CD4-positive, alpha-beta T cell treated with Interleukin-12 subunit alpha and Interleukin-12 subunit beta, for 1 hour (primary cell): ENCODE data around the gene THRB.

Source experiments
- DNase-seq: peaks from one replicate; pipeline ENCODE4 v3.0.0-alpha.2; 2020

THRB gene

DNA sequence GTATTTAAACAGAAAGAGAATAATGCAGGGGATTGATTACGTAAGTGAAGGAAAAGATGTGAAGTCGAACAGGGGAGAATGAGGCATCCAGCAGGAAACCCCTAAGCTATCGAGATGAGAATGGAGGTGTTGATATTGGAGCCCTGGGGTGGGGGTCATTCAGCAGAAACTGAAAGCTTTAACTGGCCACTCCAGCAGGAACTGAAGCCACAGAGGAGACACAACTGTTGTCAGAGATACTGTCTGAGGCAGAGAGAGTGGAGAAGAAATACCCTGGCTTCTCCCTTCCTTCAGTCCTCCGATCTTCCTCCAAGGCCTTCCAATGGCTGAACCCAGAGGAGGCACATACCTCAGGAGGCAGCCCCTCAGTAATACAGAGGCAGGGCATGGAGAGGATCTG is 152.4 kb downstream of the THRB start:
- DNase-seq, result no peak

DNA sequence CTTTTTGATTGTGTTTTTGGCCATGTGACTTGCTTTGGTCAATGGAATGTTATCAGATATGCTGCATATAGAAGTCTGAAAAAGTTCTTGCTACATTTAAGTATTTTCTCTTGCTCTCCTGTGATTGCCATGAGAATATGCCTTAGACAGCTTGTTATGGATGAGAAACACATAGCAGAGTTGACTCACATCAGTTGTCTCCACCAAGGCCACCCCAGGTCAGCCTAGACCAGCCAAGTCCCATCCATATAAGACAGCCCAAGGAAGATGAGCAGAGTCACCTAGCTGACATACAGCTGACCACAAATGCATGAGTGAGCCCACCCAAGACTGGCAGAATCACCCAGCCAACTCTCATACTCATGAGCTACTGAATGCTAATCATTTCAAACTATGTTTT is 153.0 kb downstream of the THRB start:
- no peak for DNase-seq

DNA sequence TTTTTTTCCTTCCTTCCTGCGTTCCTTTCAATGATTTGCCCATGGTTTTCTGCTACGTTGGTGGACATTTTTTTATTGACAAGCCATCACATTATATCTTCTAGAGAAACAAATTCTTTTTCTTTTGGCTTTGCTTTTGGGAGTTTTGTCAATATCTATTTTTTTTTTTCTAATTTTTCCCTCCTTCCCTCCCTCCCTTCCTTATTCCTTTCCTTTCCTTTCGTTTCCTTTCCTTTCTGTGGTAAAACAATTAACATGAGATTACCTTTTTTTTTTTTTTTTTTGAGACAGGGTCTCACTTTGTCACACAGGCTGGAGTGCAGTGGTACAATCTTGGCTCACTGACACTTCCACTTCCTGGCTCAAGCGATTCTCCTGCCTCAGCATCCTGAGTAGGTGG is 153.7 kb downstream of the THRB start:
- no peak for DNase-seq

DNA sequence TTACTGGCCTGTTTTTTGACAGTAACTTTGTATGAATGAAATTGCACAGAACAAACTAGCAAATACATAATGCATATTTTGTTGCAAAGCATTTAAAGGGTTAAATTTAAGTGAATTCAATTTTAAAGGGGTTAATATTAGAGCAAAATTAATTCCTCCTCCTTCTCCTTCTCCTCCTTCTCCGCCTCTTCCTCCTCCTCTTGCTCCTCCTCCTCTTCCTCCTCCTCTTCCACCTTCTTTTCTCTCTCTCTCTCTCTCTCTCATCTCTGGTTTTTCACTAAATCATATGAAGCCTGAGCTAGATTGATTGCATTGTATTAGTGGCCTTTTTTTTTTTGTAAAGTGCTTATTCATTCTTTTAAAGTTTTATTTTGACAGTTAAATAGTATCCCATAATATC is 154.5 kb downstream of the THRB start:
- no peak for DNase-seq

DNA sequence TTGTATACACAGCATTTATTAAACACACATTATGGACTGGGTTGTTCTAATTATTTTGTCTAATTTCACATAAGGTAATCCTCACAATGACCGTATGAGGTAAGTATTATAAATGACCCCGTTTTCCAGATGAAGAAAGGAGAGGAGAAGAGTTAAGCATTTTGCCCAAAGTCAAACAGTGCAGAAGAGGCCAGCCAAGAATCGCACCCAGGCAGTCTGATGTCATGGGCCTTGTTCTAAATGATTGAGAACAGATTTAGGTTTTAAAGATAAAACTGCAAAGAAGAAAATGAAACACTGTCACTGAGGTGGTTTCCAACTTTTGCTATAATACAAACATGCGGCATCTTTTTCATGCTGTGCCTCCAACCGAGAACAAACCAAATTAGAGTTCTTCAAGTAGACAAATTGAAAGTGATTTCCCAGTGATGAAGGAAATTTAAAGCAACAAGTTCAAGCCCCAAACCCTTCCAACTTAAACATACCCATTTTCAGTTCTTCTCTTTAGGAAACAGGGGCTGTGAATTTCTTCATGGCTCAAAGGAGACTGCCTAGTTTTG is 155.3 kb downstream of the THRB start:
- no peak for DNase-seq

DNA sequence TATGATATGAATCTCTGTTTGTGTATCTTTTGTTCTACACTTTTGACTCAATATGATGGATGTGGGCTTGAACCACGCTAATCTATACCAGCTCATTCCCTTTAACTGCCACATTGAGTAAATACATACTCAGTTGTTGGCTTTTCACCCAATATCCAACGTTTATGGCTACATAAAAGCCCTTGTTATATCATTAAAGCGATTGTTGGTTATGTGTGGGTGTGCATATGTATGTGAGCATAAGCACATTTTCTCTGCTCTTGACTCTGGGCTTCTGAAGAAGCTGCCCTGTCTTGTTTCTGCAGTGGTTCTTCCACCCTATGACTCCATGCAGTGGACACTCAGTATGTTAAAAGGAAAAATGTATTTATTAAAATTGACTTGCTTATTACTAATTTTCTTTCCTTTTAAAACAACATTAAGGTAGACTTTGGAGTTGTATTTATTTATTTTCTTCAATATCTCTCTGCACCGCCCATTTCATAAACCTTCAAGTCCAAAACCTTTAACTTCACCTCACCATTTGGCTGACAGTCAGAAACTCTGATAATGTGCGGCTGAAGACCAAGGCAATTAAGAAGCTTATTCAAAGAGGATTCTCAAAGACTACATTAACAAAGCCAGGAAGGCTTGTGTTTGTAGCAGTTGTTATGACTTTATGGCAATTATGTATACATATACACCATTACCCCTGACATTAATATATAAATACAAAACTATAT is 156.1 kb downstream of the THRB start:
- no peak for DNase-seq

DNA sequence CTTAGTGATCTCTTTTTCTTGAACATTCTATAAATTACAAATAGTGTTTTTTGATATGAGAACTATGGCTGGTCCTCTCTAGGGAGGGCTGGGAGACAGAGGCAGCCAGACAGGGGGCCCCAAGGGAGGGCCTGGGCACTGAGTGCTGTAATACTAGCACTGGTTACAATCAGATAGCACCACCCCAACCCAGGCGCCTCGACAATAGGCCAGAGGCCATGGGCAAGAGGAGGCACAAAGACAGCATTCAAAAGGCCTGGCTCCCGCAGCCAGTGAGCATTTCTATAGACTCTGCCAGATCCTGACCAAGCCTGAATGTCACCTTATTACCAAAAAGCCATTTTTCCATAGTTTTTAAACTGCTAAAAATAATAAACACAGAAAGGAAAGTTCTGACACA is 158.5 kb downstream of the THRB start:
- no peak for DNase-seq

DNA sequence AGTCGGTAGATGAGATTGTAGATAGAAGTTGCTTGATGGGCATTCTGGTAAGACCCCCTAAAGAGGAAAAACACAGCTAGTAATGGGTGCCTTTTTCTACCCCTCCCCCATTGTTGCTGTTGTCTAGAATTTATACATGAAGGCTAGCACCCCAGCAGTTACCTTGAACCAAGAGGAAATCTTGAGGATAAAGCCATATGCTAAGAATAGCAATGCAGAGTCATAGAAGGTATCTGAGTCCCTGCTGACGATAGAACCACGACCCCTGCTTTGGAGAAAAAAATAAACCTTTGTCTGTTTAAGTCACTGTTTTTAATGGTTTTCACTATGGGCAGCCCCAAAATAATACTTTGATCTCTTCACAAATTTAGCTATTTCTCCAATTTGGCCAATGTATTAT is 162.6 kb downstream of the THRB start:
- DNase-seq, result no peak

DNA sequence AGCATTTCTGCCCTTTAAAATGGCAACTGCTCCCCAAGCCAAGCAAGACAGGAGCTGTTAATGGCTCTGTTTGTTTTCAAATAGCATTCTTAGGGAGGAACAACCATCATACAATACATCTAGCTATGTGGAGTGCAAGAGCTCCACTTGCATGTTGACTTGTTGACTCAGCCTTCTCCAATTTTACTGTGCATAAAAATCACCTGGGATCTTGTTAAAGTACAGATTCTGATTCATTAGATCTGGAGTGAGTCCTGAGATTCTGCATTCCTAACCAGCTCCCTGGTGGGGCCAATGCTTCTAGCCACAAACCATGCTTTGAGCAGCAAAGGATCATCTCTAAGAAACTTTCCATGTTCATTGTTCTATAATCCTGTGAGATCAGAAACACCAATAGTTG is 171.4 kb downstream of the THRB start:
- DNase-seq, result no peak

DNA sequence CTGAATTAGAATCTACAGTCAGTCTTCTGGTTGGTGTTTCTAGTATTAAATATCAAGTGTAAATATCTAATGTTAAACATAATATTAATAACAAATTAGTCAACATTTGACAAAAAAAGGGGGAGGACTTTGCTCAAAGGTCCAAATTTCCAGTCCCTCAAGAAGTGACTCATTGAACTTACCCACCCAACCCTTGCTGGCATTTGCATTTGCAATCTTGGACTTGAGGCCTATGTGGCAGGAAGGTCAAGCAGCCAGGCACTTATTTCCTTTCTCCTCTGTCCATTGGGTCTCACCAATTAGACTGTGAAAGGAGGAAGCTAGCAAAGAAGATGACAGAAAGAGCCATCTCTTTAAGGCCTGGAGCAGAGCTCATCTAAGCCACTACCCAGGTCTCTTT is 174.0 kb downstream of the THRB start:
- no peak for DNase-seq

DNA sequence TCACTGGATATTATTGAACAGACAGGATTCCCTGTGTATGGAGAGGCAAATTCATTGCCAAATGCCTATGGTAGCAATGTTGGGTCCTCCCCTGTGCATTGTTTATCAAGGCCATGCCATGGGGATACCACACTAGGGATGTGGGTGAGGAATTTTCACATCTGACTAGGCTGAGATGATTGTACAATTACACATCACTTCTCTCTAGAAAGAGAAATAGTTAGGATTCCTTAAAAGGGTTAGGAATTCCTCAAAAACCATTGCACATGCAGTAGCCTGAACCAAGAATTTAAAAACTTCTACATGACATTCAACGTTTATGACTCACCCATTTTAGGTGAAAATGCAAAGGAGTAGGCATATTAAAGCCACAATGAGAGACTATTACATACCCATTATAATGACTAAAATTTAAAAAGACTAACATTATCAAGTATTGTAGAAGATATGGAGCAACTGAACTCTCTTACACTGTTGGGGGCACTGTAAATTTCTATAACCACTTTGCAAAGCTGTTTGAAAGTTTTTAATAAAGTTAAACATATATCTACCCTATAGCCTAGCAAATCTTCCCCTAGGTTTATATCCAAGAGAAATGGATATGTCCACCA is 175.9 kb downstream of the THRB start:
- no peak for DNase-seq

DNA sequence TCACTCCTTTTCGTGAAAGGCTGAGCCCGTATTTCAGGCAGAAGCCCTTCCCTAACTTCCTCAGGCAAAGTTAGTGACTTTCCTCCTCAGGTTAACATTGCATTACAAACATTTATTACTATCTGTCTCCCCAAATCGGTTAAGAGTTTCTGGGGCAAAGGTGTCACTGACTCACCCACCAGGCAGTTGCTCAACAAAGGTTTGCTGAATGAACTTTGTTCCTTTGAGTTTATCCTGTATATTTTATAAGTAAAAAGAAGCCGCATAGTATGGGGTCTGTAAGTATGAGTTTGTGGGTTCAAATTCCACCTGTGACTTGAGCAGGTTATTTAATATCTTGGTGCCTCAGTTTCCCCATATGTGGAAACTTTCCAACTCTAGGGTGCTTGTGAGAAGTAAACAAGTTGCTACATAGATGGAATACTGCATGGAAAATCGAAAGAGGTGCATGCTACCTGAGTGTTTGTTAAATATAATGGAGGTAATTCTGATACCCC is 177.7 kb downstream of the THRB start:
- DNase-seq, result no peak

DNA sequence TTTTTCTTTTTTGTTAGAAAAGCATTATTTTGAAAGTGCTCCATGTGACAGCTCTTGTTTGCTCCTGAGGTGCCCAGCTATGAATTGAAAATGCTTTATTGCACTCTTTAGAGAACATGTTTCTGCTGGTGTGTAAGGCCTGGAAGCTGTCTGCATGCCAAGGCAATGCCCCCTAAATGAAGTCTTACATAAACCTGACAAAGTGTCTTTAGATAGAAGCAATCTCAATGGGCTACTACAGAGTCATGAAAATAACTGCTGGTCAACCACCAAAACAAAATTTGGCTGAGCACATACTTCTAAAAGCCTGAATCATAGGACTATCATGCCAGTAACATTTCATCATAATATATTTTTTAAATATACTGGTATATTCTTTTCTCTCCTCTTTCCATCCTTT is 178.7 kb downstream of the THRB start:
- no peak for DNase-seq

DNA sequence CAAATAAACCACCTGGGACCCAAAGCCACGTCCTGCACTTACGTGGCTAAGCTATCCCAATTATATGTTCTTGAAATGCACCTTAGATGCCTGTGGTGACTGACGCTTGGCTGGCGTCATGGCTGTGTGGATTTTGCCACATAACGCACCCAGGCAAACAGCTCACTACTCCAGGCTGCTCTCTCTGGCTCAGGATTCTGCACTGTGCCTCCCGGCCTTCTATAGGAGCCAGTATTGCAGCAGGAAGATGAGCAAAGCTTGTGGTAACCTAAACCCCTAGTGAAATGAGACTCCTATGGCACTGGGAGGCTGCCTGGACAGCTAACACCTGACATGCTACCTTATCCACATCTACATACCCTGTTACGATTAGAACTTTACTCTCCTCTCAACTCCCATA is 179.3 kb downstream of the THRB start:
- DNase-seq, result no peak

DNA sequence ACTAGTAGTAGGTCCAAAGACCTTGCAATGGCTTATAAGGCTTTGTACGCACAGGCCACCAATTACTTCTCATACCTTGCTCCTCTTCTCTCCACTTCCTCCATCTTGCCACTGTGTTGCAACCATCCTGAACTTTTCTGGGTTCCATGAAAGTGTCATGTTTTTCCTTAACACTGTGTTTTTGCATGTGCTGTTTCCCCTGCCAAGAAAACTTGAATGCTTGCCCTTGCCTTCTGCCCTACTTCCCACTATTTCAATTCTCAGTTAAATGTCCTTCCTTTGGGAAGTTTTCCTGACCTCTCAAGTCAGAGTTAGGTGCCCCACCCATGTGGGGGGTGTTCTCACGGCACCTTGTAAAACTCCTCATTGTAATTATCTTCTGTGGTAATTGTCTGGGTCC is 182.8 kb downstream of the THRB start:
- DNase-seq, result no peak

DNA sequence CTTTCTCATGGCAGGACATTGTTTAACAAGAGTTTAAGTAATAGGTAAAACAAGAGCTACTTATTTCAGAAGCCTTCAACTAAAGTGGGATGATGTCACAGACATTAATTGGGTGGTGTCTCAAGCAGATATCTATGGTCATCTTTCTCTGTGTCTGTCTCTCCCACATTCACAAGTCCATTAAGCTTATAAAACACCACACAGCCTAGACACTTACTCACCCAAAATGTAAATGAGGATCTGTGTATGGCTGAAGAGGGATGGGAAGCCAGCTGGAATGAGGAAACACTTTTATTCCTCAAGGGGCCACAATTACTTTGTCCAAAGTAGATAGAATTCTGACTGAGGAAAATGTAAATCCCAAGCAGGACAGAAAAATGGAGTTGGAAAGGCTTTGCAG is 183.8 kb downstream of the THRB start:
- DNase-seq, result no peak

DNA sequence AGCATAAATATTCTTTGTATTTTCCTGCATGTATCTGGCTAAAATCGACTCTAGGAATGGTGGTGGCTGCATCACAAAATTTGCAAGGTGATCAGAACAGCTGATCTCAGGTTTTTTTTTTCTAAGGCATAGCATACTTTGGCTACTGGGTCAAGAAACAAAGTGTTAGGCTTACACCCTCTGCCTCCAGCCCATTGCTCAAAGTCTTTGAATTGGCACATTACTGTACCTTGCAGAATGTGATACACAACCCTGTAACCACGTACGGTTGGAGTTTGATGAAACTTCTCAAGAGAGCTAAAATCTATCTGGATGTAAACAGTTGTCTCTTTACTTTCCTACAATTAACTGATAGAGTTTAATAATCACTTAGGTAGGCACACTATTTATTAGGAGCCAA is 188.1 kb downstream of the THRB start:
- no peak for DNase-seq

DNA sequence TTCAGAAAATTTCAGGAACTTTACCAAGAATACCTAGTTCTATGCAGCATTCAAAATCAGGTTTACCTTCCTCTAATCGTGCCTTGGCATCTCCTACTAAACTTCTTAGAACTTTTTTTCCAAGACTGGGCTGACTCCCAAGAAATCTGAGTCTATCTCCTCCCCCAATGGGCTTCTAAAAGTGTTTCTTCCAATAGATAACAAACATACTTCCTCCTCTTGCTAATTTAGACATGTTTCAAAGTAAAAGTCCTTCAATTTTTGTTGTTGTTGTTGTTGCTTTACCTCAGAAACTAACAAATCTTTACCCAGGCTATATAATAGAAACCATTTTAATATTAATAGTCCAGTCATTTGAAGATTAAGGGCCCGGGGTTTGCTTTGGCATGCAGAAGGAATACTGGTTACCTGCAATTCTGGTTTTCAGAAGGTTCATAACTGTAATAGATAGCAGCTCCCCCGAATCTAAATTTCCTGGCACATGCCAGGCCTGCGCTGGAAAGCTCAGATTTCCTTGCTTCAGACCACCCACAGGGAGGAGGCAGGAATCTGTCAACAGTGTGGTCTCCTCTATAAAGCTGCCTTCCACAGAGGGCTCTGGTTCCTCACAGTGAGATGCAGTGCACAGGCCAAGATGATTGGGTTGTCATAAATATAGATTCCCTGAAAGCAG is 188.7 kb downstream of the THRB start:
- no peak for DNase-seq

DNA sequence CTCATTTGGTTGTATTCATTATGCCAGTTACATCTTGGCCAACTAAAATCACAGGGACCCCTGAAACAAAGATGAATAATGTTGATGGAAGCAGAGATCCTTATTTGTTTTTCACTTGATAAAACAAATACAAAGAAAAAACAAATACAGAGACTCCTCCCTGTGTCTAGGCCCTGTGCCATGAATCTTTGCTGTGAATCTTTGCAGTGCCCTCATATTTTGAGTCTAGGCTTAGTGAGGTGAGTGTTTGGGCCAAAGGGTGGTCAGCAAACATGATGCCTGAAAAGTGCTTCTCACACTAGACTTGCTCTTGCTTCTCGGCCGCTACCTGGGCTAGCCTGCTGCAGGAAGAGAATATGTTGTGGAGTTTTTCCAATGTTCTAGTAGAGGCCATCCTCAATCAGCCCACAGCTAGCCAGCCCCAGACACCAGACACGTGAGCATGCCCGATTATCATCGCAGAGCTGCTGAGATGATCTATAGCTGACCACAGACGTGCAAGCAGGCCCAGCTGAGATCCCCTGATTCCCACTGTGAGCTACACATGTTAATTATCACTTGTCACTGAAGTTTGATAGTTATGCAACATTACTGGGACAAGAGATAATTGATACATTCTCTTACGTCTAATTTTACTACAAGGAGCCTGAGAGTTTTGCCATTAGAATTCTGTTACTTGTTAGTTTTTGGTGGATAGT is 191.4 kb downstream of the THRB start:
- DNase-seq, result no peak

DNA sequence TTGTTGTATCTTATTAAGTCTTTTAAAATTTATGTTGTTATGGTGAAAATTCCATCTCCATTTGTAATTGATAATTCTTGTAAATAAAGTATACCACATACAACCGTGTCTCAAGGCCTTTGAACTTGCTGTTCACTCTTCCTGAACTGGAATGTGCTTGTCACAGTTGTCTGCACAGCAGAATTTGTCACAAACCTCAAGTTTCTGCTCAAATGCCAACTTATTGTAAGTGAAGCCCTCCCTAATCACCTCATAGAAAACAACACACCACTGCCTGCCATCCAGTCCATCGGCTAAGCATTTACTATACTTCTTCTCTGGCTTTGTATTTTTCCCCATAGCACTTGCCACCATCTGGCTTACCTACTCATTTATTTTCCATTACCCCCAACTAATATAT is 192.3 kb downstream of the THRB start:
- no peak for DNase-seq

DNA sequence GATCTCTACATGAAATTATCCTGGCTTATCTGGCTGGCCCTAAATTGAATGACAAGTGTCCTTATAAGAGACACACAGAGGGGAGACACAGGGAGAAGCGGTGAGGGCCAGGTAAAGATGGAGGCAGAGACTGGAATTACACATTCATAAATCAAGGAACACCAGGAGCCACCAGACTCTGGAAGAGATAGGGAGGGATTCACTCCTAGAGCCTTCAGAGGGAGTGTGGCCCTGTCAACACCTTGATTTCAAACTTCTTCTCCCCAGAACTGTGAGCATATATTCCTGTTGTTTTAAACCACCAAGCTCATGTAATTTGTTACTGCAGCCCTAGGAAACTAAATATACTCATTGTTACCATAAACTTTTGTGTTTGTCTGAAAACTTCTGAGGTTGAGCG is 193.7 kb downstream of the THRB start:
- no peak for DNase-seq

DNA sequence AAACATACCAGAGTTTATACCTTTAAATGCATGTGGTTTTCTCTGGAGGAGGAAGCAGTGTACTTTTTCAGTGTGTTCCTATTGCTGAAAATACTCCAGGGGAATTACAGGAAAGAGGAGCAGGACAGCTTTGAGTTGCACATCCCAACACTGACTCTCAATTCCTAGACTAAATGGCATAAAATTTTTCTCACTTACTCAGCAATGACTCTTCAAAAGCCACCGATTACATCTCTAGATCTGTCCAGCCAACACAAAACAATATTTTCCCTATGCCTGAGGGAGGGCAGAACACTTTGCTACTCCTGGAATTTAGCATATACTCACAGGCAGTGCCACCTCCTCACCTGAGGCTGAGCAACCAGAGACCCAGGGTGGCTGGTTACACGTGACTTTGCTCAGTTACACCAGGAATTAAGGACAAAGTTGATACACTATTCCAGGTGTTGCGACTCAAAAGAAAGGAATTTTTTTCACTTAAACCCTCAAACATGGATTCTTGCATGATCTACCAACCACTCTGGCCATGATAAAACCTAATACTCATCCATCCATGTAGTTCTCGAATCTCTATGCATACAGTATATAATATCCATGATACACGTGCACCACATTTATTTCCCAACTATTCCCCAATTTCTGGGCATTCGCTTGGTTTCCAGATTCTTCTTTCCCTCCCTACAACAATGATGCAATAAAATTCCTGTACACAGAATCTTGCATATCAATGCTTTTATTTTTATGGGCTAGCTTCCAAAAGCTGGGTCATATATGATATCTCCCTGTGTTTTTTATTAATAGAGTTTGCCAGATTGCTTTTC is 194.6 kb downstream of the THRB start:
- DNase-seq, result no peak
